GM19023 (cell line): Measurements from ENCODE around the gene GRK1.
"Not testable (repeated sequence)": the region's sequence is repeated elsewhere in the genome, so short reads cannot be mapped to it uniquely, and the experiment has no call there.

Experiments
- ATAC-seq: cut with Tn5 transposase; IDR thresholded peaks from one replicate; pipeline ENCODE4 v1.9.1; 2021; ENCODE audit warnings: mild to moderate bottlenecking, moderate library complexity; ENCODE audit not compliant: unreplicated experiment

GRK1 gene

GRCh38 chr13:113740286-113740556 lies 73.2 kb downstream of the GRK1 start:
- ATAC-seq = no peak

- ATAC-seq = no peak
Observed at GRCh38 chr13:113740661-113741060, 73.6 kb downstream of the GRK1 start.

GRCh38 chr13:113741191-113741668 lies 74.2 kb downstream of the GRK1 start:
- ATAC-seq = no peak

GRCh38 chr13:113742000-113742441 lies 75.0 kb downstream of the GRK1 start:
- no peak for ATAC-seq

- no peak for ATAC-seq
Observed at GRCh38 chr13:113742445-113743120, 75.6 kb downstream of the GRK1 start.

GRCh38 chr13:113743366-113744195 lies 76.6 kb downstream of the GRK1 start:
- no peak for ATAC-seq

GRCh38 chr13:113744197-113745000 lies 77.4 kb downstream of the GRK1 start:
- no peak for ATAC-seq

GRCh38 chr13:113745059-113745458 lies 78.0 kb downstream of the GRK1 start:
- ATAC-seq = no peak

- not testable (repeated sequence) for ATAC-seq
Observed at GRCh38 chr13:113745500-113746142, 78.6 kb downstream of the GRK1 start.

- ATAC-seq = no peak
Observed at GRCh38 chr13:113746143-113746525, 79.1 kb downstream of the GRK1 start.

GRCh38 chr13:113746671-113747070 lies 79.7 kb downstream of the GRK1 start:
- ATAC-seq = no peak

- ATAC-seq = no peak
Observed at GRCh38 chr13:113747291-113747833, 80.3 kb downstream of the GRK1 start.

- no peak for ATAC-seq
Observed at GRCh38 chr13:113748101-113748861, 81.3 kb downstream of the GRK1 start.

GRCh38 chr13:113748862-113749451 lies 81.9 kb downstream of the GRK1 start:
- no peak for ATAC-seq

- no peak for ATAC-seq
Observed at GRCh38 chr13:113749507-113749906, 82.5 kb downstream of the GRK1 start.

- ATAC-seq = no peak
Observed at GRCh38 chr13:113749967-113750366, 82.9 kb downstream of the GRK1 start.

- no peak for ATAC-seq
Observed at GRCh38 chr13:113750554-113751399, 83.8 kb downstream of the GRK1 start.

- ATAC-seq = no peak
Observed at GRCh38 chr13:113751491-113751890, 84.5 kb downstream of the GRK1 start.
